Astrocyte of the hippocampus (primary cell): Measurements from ENCODE around the gene ZDHHC5.
"Not testable (repeated sequence)": the region's sequence is repeated elsewhere in the genome, so short reads cannot be mapped to it uniquely, and the experiment has no call there.

Experiments used
- DNase-seq: peaks from one replicate; pipeline ENCODE4 v3.0.0; 2011; ENCODE audit warnings: low read depth, low spot score

Gene ZDHHC5

DNA sequence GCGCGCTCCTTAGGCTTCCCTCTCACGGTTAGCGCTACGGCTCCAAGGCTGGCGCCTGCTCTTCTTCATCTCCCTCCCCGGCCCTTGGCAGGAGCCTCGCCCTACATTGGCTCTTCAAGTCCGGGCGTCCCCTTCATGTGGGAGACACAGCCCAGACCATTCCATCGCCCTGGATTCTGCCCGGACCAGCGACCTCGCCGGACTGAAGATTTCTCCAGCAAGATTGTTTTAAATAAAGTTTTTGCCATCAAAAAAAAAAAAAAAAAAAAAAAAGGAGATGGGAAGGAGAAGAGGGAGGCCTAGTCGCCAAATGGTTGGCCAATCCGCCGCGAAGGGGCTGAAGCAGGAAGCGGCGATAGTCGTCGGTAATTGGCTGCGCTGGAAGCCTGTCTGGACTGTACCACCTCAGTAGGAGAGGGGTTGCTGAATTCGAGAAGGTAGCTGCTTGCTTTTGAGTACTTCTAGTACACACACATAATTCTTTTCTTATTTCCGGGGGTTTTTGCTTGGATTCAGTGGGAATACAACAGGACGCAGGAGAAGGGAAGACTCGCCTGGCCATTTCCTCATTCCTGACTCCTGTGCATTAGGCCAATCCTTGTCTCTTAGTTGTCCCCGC is 688 bp upstream of the ZDHHC5 start:
- DNase-seq: peak; percentile 98

GRCh38 chr11:57668434-57668782 is 494 bp downstream of the ZDHHC5 start:
- no peak for DNase-seq

DNA sequence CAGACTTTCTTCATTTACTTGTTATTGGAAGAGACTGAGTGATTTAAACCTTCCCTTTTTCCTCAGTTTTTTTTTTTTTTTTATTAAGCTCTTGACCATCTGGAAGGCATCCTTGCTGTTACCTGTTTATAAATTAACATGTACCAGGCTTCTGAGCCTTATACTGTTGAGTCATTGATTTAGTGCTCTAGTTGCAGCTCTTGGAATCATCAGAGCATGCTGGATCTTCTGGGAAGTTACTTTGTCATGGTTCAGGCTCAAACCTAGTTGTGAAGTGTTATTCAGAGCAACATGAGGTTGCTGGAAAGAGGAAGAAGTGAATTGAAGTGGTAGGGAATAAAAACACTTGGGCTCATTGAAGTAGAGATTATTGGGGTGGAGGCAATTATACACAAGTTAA is 6.3 kb downstream of the ZDHHC5 start:
- DNase-seq: no peak

GRCh38 chr11:57675176-57675941 is 7.4 kb downstream of the ZDHHC5 start:
- no peak for DNase-seq

- DNase-seq: no peak
These were observed 11.5 kb downstream of the ZDHHC5 start for GRCh38 chr11:57679396-57679795.

- DNase-seq: peak; percentile 38
These were observed 12.6 kb downstream of the ZDHHC5 start for GRCh38 chr11:57680552-57680874.

- no peak for DNase-seq
These were observed 13.3 kb downstream of the ZDHHC5 start for GRCh38 chr11:57681168-57681567.

DNA sequence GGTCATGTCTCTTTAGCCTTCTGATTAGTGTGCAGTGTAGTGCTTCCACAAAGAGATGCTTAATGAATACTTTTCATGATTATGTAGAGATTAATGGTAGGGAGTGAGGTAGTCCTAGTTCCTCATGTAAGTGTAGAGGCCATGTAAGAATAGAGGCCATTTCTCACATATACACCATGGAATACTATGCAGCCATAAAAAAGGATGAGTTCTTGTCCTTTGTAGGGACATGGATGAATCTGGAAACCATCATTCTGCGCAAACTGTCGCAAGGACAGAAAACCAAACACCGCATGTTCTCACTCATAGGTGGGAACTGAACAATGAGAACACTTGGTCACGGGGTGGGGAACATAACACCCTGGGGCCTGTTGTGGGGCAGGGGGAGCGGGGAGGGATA is 22.6 kb downstream of the ZDHHC5 start:
- not testable (repeated sequence) for DNase-seq

GRCh38 chr11:57698843-57699365 is 31.0 kb downstream of the ZDHHC5 start:
- DNase-seq: no peak

DNA sequence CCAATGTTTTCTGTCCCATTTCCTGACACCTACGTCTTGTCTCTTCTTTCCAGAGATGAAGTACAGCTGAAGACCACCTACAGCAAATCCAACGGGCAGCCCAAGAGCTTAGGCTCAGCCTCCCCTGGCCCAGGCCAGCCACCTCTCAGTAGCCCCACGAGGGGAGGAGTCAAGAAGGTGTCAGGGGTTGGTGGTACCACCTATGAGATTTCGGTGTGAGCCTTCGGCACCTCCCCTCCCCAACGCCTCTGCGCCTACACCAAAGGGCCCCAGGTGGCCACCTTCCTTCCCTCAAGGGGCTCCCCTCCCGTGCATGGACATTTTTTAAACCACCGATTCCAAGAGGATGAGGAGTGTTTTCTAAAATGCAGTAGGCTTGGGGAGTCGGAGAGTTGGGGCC is 31.9 kb downstream of the ZDHHC5 start:
- DNase-seq: no peak

DNA sequence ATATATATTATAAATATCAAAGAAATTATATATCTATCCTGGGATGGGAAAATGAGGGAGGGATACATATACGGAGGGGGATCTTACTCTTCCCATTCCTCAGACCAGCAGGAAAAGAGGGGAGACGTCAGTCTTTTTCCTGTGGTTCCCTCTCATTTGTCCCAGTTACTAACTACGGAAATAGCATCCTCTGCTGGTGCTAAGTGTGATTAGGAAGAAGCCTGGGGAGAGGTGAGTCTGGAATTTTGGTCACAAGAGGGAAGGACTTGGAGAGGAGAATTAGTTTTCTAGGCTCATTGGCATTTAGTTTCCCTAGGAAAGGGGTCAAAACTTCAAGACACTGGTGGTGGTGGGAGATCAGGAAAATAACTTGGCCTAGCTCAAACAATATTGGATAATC is 32.5 kb downstream of the ZDHHC5 start:
- no peak for DNase-seq

DNA sequence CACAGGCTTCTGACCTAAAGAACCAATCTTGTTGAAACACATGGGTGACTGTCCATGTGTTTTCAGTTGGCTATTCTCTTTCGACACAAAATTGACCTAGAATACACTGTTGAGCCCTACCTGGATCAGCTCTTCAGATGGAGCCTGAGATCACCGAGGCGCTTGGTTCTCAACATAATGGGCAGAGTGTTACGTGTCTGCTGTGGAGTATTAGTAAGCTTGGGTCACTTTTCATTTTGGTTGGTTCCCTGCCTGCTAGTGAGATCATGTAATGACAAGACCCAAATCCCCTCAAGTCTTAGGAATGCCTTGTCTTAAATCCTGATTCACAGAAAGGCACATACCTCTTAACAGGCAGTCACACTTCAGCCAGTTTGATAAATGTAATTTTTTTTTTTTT is 35.4 kb downstream of the ZDHHC5 start:
- peak; percentile 14 for DNase-seq

- no peak for DNase-seq
These were observed 37.0 kb downstream of the ZDHHC5 start for GRCh38 chr11:57704932-57705331.

DNA sequence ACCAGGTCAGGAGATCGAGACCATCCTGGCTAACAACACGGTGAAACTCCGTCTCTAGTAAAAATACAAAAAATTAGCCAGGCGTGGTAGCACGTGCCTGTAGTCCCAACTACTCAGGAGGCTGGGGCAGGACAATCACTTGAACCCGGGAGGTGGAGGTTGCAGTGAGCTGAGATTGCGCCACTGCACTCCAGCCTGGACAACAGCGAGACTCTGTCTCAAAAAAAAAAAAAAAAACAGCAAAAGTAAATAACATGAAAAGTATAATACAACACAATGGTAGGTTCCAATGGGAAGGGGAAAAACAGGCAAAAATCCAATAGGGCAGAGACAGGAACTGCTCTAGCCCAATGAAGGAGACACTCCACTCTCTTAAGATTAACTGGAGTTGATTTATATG is 37.5 kb downstream of the ZDHHC5 start:
- not testable (repeated sequence) for DNase-seq

GRCh38 chr11:57709802-57710367 is 42.0 kb downstream of the ZDHHC5 start:
- DNase-seq: no peak

DNA sequence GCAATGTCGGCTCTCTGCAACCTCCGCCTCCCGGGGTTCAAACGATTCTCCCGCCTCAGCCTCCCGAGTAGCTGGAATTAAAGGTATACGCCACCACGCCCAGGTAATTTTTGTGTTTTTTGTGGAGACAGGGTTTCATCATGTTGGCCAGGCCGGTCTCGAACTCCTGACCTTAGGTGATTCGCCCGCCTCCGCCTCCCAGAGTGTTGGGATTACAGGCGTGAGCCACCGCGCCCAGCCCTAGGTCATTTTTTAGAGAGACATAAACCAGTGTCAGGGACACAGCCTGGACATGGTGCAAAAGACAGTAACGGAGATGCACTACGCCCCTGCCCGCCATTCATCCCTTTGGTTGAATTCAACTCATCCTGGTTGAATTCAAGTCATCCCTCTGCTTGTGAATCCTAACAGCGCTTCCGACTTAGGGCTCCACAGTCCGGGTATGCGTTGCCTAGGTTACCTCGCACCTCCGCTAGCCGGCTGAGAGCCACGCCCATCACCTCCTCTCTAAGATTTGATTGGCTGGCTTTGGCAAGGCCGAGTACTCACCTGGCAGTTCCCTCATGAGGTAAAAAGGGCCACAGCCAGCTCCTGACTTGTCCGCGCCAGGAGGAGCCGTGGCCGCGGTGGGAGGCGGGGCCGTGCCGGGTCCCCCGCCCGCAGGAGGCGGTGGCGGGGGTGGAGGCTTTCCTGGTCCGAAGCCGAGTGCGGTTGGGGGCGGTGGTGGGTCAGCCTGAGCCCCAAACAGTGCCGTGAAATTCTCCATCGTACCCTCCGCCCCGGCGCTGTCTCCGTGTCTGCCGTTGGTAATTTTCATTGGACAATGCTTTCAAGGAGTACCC is 43.7 kb downstream of the ZDHHC5 start, which contains the start of gene MED19:
Gene MED19, minus strand, starts transcription at position 802 of the 842 bp plus-strand sequence. Its CDS starts 36 bp downstream, at position 766.
- peak; percentile 88 for DNase-seq

DNA sequence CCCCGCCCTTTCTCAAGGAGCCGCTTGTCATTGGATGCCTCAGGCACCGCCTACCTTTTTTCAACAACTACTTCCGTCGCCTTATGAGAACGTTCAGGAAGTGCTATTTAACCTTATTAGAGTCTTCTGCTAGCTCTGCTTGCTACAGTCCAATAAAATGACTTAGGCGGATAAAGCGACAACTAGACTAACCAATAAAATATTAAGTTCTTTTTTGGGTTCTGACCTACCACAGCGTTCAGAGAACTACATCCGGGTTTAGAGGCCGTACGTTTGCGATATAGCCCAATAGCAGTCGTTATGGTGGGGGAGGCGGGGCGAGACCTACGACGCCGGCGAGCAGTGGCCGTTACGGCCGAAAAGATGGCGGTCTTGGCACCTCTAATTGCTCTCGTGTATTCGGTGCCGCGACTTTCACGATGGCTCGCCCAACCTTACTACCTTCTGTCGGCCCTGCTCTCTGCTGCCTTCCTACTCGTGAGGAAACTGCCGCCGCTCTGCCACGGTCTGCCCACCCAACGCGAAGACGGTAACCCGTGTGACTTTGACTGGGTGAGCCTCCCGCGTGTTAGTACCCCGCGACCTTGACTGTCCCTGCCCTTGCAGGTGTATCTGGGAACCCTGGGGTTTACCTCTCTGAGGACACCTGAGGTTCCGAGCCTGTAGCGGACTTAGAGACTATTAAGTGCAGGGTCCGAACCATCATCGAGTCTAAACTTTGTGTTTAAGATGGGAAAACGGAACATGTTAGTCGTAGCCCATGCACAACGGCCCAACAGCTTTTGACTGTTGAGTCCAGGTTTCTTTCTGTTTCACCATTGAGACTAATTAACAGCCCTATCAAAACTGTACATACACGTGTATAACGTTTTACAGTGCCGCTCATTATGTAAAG is 44.6 kb downstream of the ZDHHC5 start, which contains the start of gene TMX2:
Gene TMX2, plus strand, starts transcription at position 338 of the 895 bp plus-strand sequence. Its CDS starts 26 bp downstream, at position 364.
- DNase-seq: peak; percentile 98

DNA sequence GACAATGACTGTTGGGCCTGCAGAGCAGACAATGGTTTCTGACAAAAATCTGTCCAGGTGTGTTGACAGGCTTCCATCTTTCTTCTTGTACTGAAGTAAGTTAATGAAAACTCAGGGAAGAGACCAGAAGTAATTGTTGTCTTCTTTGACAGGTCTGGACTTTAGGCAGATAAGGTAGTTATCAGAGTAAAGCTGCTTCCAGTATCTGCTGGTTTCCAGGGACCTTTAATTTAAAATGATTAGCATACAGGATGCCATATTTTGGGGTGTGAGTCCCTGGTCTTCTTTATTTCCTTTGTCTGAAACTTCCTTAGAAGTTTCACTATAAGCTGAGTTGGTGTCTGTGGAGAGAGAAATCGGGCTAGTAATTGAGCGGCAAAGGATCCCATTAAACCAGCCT is 45.9 kb downstream of the ZDHHC5 start:
- DNase-seq: no peak

DNA sequence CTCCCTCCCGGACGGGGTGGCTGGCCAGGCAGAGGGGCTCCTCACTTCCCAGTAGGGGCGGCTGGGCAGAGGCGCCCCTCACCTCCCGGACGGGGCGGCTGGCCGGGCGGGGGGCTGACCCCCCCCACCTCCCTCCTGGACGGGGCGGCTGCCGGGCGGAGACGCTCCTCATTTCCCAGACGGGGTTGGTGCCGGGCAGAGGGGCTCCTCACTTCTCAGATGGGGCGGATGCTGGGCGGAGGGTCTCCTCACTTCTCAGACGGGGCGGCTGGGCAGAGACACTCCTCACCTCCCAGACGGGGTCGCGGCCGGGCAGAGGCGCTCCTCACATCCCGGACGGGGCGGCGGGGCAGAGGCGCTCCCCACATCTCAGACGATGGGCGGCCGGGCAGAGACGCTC is 48.8 kb downstream of the ZDHHC5 start:
- not testable (repeated sequence) for DNase-seq

DNA sequence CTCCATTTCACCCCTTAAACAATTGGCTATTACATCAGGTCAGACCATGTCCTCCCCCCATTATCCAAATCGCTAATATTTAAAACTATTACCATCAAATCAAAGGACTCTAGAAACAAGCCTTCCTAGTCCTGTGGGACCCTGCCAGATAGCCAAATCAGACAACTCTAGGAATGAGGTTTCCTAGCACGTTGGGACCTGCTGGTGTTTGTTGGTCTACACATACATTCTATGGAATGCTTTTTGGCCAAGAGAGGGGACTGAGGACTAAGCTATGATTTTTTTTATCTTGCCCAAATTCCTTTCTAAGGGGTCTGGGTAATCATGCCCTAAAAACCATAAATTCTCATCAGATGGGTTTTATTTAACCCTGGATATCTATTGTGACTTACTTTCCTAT is 59.3 kb downstream of the ZDHHC5 start:
- no peak for DNase-seq

DNA sequence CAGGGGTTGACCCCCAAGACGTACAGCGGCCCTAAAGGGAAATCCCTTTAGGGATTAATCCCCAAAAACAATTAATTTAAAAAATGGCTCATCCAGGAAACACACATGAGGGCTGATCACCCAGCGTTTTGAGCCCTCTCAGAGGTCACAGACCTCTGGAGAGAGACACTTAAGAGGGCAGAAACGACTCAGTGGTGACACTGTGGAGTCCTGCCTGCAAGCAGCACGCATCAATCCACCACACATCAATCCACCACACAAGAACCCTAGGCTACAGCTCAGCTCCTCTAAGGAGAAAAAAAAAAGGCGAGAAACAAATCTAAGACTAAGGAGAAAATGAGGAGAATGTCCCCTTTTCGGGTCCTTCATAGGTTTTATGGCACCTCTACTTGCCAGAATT is 60.9 kb downstream of the ZDHHC5 start:
- no peak for DNase-seq
